ENCODE results near the gene SRRM3. TPM values are rescaled to one million over a fixed set of nuclear protein-coding genes. Genes with fewer than 3 reads are reported as not detected.

Gene SRRM3
- total RNA-seq, 1 donor from 2014 or later: 1.4 TPM

DNA sequence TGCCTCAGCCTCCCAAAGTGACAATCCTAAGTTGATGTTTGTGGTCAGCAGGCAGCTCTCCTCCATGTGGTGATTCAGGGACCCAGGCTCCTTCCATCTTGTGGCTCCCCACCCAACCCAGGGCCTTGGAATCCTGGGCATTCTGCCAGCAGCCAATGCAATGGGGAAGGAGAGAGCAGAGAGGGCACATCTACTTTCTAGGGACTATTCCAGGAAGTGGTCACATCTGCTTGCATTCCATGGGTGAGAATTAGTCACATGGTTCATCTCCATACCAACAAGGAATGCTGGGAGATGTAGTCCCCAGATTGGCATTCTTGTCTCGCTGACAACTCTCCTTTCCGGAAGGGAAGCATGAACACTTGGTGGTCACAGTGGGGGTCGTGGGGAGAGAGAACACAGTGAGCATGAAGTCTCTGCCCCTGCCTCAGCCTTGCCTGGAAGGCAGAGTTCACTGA lies 9.9 kb upstream of the SRRM3 start:
- Mint-ChIP-seq H3K9me3 (ENCODE audit: low read depth) (no peaks in the 10 kb centered on the region), H3K4me1 (ENCODE audit: low read depth) (no peaks in the 10 kb centered on the region), H3K27me3 (ENCODE audit: low read depth) (peaks cover 9% of the 10 kb centered on the region), H3K27ac (ENCODE audit: unreplicated experiment) (no peak overlapping the region), H3K36me3 (ENCODE audit: low read depth) (no peaks in the 10 kb centered on the region), H3K4me3 (ENCODE audit: unreplicated experiment) (no peak overlapping the region)
- TF ChIP-seq, protein P1, sequence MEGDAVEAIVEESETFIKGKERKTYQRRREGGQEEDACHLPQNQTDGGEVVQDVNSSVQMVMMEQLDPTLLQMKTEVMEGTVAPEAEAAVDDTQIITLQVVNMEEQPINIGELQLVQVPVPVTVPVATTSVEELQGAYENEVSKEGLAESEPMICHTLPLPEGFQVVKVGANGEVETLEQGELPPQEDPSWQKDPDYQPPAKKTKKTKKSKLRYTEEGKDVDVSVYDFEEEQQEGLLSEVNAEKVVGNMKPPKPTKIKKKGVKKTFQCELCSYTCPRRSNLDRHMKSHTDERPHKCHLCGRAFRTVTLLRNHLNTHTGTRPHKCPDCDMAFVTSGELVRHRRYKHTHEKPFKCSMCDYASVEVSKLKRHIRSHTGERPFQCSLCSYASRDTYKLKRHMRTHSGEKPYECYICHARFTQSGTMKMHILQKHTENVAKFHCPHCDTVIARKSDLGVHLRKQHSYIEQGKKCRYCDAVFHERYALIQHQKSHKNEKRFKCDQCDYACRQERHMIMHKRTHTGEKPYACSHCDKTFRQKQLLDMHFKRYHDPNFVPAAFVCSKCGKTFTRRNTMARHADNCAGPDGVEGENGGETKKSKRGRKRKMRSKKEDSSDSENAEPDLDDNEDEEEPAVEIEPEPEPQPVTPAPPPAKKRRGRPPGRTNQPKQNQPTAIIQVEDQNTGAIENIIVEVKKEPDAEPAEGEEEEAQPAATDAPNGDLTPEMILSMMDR (IDR thresholded peaks at IDR 0.05): no peak
- no peak for DNase-seq (ENCODE audit: low spot score)

DNA sequence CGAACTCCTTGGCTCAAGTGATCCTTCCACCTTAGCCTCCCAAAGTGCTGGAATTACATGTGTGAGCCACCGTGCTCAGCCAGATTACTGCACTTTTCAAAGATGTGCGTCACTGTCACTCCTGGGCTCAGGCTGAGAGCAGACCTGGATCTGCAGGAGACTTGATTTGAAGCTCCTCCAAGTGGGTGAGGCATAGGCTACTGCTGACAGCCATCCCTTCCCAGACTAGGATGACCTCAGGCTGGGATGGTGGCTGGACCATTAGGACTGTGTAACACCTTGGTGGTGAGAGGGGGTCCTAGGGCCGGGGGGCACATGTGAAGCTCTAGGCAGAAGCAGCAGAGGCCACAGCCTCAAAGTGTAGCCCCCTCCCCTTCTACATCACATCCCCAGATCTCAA lies 8.2 kb upstream of the SRRM3 start:
- Mint-ChIP-seq H3K9me3 (ENCODE audit: low read depth) (no peaks in the 10 kb centered on the region), H3K4me1 (ENCODE audit: low read depth) (no peaks in the 10 kb centered on the region), H3K36me3 (ENCODE audit: low read depth) (no peaks in the 10 kb centered on the region), H3K4me3 (ENCODE audit: unreplicated experiment) (no peak overlapping the region), H3K27me3 (ENCODE audit: low read depth) (peaks cover 9% of the 10 kb centered on the region), H3K27ac (ENCODE audit: unreplicated experiment) (no peak overlapping the region)
- TF ChIP-seq, protein P1 (IDR thresholded peaks at IDR 0.05): no peak
- no peak for DNase-seq (ENCODE audit: low spot score)

DNA sequence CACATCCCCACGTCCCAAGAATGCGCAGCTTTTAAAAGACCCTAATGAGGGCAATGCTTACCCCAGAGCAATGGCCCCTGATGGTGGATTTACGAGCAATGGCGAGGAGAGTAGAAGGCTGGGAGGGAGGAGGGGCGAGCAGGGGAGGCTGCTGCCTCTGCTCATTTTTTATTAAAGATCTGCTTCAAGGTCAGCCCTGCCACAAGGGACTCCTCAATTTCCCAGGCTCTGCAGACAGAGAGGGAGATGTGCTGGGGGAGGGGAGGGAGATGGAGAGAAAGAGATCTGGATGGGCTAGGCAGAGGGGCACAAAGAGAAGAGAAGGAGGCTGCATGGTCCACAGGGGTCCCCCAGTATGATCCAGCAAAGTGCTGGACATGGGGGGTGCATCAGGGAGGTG lies 7.8 kb upstream of the SRRM3 start:
- no peak for DNase-seq (ENCODE audit: low spot score)
- H3K27ac Mint-ChIP-seq (ENCODE audit: unreplicated experiment): no peak overlapping the region
- H3K9me3 Mint-ChIP-seq (ENCODE audit: low read depth): no peaks in the 10 kb centered on the region
- no peaks in the 10 kb centered on the region for H3K4me1 Mint-ChIP-seq (ENCODE audit: low read depth)
- H3K36me3 Mint-ChIP-seq (ENCODE audit: low read depth): no peaks in the 10 kb centered on the region
- H3K27me3 Mint-ChIP-seq (ENCODE audit: low read depth): peaks cover 9% of the 10 kb centered on the region
- no peak overlapping the region for H3K4me3 Mint-ChIP-seq (ENCODE audit: unreplicated experiment)
- TF ChIP-seq, protein P1 (IDR thresholded peaks at IDR 0.05): no peak

DNA sequence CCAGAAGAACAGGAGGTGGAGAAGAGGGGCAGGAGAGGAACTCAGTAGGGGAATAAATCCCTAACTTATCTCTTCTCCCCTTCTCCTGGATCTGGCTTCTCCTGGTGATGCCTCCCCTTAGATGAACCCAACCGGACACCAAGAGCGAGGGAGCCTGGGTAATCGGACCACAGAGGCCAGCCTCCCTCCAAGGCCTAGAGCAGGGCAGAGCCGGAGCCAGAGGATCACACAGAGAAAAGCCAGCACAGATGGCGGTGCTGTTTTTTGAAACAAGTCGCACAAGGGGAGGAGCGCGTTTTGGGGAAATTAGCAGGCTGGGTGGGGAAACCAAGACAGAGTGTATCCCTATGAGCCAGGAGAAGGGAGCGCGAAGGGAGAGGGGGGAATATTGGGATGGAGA lies 4.9 kb upstream of the SRRM3 start:
- Mint-ChIP-seq H3K9me3 (ENCODE audit: low read depth) (no peaks in the 10 kb centered on the region), H3K4me3 (ENCODE audit: unreplicated experiment) (no peak overlapping the region), H3K27ac (ENCODE audit: unreplicated experiment) (no peak overlapping the region), H3K27me3 (ENCODE audit: low read depth) (peaks cover 13% of the 10 kb centered on the region), H3K4me1 (ENCODE audit: low read depth) (no peaks in the 10 kb centered on the region), H3K36me3 (ENCODE audit: low read depth) (no peaks in the 10 kb centered on the region)
- TF ChIP-seq, protein P1 (IDR thresholded peaks at IDR 0.05): no peak
- DNase-seq (ENCODE audit: low spot score): no peak

DNA sequence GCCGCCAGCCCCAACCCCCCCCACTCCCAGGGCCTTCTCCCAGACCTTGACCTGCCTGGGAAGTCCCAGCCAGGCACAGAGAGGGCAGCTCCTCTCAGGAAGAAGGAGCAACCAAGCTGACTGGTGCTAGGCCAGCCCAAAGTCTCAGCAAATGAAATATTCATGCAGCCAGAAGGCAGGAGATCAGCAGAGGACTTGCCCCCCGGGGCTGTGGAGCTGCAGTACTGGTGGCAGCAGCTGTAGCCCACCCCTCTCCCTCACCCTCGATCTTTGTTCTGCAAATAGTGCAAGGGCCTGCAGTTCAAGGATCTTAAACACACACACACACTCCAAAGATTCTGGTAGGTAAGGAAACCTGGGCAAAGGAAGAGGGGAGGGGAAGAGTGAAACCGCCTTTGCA lies 3.5 kb upstream of the SRRM3 start:
- H3K27ac Mint-ChIP-seq (ENCODE audit: unreplicated experiment): no peak overlapping the region
- no peak overlapping the region for H3K4me3 Mint-ChIP-seq (ENCODE audit: unreplicated experiment)
- H3K36me3 Mint-ChIP-seq (ENCODE audit: low read depth): no peaks in the 10 kb centered on the region

More for the DNA sequence above, 3.5 kb upstream of the SRRM3 start:
- H3K27me3 Mint-ChIP-seq (ENCODE audit: low read depth): peaks cover 16% of the 10 kb centered on the region
- no peaks in the 10 kb centered on the region for H3K9me3 Mint-ChIP-seq (ENCODE audit: low read depth)
- TF ChIP-seq, protein P1 (IDR thresholded peaks at IDR 0.05): no peak
- H3K4me1 Mint-ChIP-seq (ENCODE audit: low read depth): no peaks in the 10 kb centered on the region
- DNase-seq (ENCODE audit: low spot score): no peak
